ENCODE data around the gene CABCOCO1. TPM values are rescaled to one million over a fixed set of nuclear protein-coding genes. Genes with fewer than 3 reads are reported as not detected.

CABCOCO1 gene
- total and polyA plus RNA-seq, 2 of the 13 experiments (the other 11 are each of a cell fraction or from before 2014, with no cell fraction given) = not detected

DNA sequence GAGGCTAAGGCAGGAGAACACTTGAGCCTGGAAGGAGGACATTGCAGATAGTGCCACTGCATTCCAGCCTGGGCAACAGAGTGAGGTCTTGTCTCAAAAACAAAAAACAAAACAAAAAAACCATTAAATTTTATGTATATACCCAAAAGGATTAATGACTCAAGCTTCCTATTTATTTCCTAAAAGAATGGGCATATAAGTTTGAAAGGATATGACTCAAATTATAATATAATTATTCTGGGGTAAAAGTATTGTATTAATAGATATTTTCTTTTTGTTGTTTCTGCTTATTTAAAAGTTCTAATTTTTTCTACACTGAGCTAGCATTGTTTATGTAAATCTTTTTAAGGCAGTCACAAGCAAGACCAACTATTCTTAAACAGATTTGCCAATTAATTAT lies 42.2 kb upstream of the CABCOCO1 start:
- Histone ChIP-seq H3K4me1 (ENCODE audit: insufficient read depth, low read length) (no peaks in the 10 kb centered on the region), H3K4me3 (replicated peaks in 1 of 3; ENCODE audit: insufficient read depth in 1 of 3, low read depth in 2 of 3, low read length in 3 of 3) (no peak overlapping the region), H3K27me3 (ENCODE audit: control insufficient read depth in 1 of 2, insufficient read depth in 2 of 2, low read length in 2 of 2) (no peaks in the 10 kb centered on the region; a peak in 1 of 5 replicates), H3K27ac (ENCODE audit: extremely low read length, insufficient read depth, low read length) (no peak overlapping the region), H4K20me1 (ENCODE audit: insufficient read depth, low read length) (no peaks in the 10 kb centered on the region), H3K4me2 (ENCODE audit: low read depth, low read length) (no peak overlapping the region), H3K36me3 (replicated peaks in 1 of 2; ENCODE audit: control insufficient read depth in 1 of 2, insufficient read depth in 2 of 2, low read length in 2 of 2) (no peaks in the 10 kb centered on the region), H3K9ac (ENCODE audit: insufficient read depth, low read depth, low read length) (no peak overlapping the region), H2AFZ (ENCODE audit: low read length) (no peak overlapping the region), H3K79me2 (ENCODE audit: insufficient read depth, low read length) (no peaks in the 10 kb centered on the region), H3K9me3 (ENCODE audit: low read length) (no peaks in the 10 kb centered on the region)
- DNase-seq (ENCODE audit: low spot score) = no peak
- ChIA-PET POLR2A (no interaction called here), CTCF (ENCODE audit: low intra/inter-chr PET ratio, low total read pairs) (no interaction called here)
- in situ Hi-C loops (cut with HindIII; ENCODE audit: extremely low pct_ligation_motif_present, low pct_unique_long_range_greater_than_20kb) = loop anchor here (25.0 kb wide), 1 partner anchor 808 kb away; no protein-coding TSS in a partner anchor
- no peak for FAIRE-seq
- ATAC-seq = no peak
- intact Hi-C loops (cut with micrococcal nuclease; ENCODE audit: unreplicated experiment) = no loop called here
- no TSS peak for BruUV-seq (replicated peaks)
- TF ChIP-seq MNT (IDR thresholded peaks at IDR 0.05) = no peak
- no peak for TF ChIP-seq AFF4 (CRISPR knock-in tag; IDR thresholded peaks at IDR 0.05)
- no peak for TF ChIP-seq BRCA1 (CRISPR knock-in tag; IDR thresholded peaks at IDR 0.05)
- TF ChIP-seq FOXO1 (CRISPR knock-in tag; IDR thresholded peaks at IDR 0.05) = no peak
- no peak for TF ChIP-seq CREM (IDR thresholded peaks at IDR 0.05)
- TF ChIP-seq CREM (CRISPR knock-in tag; IDR thresholded peaks at IDR 0.05) = no peak
- TF ChIP-seq, protein P1, sequence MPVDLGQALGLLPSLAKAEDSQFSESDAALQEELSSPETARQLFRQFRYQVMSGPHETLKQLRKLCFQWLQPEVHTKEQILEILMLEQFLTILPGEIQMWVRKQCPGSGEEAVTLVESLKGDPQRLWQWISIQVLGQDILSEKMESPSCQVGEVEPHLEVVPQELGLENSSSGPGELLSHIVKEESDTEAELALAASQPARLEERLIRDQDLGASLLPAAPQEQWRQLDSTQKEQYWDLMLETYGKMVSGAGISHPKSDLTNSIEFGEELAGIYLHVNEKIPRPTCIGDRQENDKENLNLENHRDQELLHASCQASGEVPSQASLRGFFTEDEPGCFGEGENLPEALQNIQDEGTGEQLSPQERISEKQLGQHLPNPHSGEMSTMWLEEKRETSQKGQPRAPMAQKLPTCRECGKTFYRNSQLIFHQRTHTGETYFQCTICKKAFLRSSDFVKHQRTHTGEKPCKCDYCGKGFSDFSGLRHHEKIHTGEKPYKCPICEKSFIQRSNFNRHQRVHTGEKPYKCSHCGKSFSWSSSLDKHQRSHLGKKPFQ (CRISPR knock-in tag; IDR thresholded peaks at IDR 0.05; ENCODE audit: insufficient replicate concordance) = no peak
- TF ChIP-seq SIN3A (IDR thresholded peaks at IDR 0.05; ENCODE audit: borderline replicate concordance, low read depth, low read length) = no peak

Measured in HepG2 (cell line).